ENCODE results near the gene CROCC.

The CROCC gene

DNA sequence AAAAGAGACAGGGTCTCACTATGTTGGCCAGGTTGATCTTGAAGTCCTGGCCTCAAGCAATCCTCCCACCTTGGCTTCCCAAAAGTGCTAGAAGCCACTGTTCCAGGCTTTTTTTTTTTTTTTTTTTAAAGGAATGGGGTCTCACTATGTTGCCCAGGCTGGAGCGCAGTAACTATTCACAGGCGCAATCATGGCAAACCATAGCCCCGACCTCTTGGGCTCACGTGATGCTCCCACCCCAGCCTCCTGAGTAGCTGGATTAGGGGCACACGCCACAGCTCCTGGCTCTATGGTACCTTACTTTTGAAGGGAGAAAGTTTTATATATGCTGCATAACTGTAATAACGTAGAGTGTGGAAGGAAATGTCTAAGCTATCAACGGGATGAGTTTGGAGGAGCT, 95.7 kb downstream of the CROCC start:
- DNase-seq, result no peak

DNA sequence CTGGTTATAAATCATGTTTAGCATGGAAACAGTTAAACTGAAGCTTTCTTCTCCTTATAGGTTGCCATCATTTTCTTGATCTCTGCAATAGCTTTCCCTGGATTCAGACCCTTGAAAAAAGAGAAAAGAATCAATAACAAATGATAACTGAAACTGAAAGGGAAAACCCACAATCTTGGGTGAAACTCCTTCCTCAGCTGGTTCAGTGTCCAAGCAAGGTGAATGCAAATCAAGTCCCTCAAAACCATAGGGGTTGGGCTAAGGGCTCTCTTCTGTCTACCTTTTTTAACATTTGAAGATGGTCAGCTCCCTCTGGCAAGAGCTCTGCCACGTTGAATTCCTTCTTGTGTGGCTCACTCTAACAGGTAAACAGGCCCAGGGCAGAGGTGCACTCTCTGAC, 97.1 kb downstream of the CROCC start:
- no peak for DNase-seq

DNA sequence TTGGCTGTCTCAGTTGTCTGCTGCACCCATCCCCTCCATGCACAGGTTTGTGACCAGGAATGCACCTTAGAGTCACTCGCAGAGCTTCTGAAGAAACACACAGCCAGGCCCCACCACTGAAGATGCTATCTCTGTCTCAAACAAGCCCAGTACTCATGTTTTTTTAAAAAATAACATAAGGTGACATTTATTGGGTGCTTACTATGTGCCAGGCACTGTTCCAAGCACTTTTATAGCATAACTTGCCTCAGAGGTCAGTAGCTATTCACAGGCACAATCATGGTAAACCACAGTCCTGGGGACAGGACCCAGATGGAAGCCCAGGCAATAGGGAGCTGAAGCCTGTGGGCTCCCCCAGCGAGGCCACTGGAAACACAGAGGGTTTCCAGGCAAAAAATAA, 98.8 kb downstream of the CROCC start:
- DNase-seq, result no peak

DNA sequence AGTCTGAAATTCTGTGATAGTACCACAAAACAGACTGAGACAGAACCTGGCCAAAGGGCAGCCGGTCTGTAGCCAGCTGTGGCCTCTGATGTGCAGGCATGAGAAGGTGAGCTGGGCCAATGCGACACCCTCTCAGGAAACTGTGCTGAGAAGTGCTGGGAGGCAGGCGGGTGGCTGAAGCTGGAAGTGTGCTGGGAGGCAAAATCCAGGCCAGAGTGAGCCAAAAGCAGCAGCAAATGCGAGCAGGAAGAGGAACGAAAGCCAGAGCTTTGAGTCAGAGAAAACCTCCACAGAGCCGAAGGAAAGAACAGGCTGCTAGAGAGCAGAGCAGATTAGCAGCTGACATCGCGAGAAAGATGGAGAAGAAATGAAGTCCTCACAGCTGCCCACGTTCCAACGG, 100.2 kb downstream of the CROCC start:
- no peak for DNase-seq
